ENCODE measurements around the gene MACROD2.

DNA sequence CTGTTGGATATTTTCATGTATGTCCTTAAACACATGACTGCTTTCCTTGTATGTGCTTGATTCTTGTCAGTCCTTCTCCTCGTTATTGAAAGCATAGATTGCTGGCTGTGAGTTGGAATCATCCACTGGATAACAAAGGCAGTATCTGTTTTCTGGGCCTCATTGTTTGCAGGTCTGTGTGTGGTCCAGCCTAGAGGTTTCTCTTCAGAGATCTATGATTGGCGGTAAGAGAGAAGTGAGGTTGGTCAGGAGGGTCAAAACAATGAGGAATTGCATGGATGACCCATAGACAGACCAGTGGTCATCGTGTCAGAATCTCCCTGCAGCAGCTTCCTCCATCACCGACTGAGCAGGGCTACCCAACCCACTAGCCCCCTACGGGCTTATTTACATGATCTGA is 1663.0 kb downstream of the MACROD2 start:
- TF ChIP-seq, protein P1, sequence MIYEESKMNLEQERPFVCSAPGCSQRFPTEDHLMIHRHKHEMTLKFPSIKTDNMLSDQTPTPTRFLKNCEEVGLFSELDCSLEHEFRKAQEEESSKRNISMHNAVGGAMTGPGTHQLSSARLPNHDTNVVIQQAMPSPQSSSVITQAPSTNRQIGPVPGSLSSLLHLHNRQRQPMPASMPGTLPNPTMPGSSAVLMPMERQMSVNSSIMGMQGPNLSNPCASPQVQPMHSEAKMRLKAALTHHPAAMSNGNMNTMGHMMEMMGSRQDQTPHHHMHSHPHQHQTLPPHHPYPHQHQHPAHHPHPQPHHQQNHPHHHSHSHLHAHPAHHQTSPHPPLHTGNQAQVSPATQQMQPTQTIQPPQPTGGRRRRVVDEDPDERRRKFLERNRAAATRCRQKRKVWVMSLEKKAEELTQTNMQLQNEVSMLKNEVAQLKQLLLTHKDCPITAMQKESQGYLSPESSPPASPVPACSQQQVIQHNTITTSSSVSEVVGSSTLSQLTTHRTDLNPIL (CRISPR knock-in tag; IDR thresholded peaks at IDR 0.05; ENCODE audit: low read depth), result no peak
- TF ChIP-seq, protein P2, sequence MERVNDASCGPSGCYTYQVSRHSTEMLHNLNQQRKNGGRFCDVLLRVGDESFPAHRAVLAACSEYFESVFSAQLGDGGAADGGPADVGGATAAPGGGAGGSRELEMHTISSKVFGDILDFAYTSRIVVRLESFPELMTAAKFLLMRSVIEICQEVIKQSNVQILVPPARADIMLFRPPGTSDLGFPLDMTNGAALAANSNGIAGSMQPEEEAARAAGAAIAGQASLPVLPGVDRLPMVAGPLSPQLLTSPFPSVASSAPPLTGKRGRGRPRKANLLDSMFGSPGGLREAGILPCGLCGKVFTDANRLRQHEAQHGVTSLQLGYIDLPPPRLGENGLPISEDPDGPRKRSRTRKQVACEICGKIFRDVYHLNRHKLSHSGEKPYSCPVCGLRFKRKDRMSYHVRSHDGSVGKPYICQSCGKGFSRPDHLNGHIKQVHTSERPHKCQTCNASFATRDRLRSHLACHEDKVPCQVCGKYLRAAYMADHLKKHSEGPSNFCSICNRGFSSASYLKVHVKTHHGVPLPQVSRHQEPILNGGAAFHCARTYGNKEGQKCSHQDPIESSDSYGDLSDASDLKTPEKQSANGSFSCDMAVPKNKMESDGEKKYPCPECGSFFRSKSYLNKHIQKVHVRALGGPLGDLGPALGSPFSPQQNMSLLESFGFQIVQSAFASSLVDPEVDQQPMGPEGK (CRISPR knock-in tag; IDR thresholded peaks at IDR 0.05; ENCODE audit: borderline replicate concordance), result no peak
- TF ChIP-seq ZC3H10 (CRISPR knock-in tag; IDR thresholded peaks at IDR 0.05), result no peak
- TF ChIP-seq GLIS3 (CRISPR knock-in tag; IDR thresholded peaks at IDR 0.05), result no peak
- TF ChIP-seq PPARA (CRISPR knock-in tag; IDR thresholded peaks at IDR 0.05; ENCODE audit: borderline replicate concordance), result no peak
- TF ChIP-seq TCF4 (CRISPR knock-in tag; IDR thresholded peaks at IDR 0.05; ENCODE audit: borderline replicate concordance), result no peak
- no peak for TF ChIP-seq ISL1 (CRISPR knock-in tag; IDR thresholded peaks at IDR 0.05)
- TF ChIP-seq ZFP30 (CRISPR knock-in tag; IDR thresholded peaks at IDR 0.05), result no peak
